HG02588 (cell line): ENCODE results near the gene AGBL4.
A peak's percentile ranks its signal among the peaks of the same experiment; 100 is the strongest.

Experiments
- ATAC-seq: cut with Tn5 transposase; IDR thresholded peaks from one replicate; pipeline ENCODE4 v1.9.1; 2021; ENCODE audit warnings: mild to moderate bottlenecking, moderate library complexity; ENCODE audit not compliant: unreplicated experiment

AGBL4 gene

DNA sequence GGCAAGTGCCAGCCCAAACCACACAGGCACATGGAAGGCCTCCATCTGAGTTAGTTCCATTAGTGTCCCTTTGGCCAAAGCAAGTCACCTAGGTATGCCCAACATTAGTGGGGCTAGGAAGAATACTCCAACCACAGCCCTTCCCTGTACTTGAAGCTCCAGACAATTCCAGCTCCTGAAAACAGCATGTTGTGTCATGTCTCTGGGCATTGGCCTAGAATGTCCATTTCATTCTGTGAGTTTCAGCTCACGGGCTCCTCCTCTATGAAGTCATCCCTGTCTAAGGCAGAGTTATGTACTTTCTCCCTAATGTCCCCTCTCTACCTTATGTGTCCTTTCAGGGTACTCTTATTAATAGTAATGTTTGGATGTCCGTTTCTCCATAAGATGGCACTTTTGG, 1455.3 kb downstream of the AGBL4 start:
- ATAC-seq = no peak

DNA sequence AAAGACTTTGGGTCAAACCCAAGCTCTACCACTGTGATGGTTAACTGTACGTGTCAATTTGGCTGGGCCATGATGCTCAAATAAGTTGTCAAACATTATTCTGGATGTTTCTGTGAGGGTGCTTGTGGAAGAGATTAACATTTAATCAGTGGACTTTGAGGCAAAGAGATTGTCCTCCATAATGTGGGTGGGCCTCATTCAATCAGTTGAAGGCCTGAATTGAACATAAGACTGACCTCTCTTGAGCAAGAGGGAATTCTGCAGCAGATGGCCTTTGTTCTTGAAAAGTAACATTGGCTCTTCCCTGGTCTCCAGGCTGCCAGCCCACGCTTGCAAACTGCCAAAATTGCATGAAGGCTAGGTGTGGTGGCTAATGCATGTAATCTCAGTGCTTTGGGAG, 1457.3 kb downstream of the AGBL4 start:
- ATAC-seq = no peak

DNA sequence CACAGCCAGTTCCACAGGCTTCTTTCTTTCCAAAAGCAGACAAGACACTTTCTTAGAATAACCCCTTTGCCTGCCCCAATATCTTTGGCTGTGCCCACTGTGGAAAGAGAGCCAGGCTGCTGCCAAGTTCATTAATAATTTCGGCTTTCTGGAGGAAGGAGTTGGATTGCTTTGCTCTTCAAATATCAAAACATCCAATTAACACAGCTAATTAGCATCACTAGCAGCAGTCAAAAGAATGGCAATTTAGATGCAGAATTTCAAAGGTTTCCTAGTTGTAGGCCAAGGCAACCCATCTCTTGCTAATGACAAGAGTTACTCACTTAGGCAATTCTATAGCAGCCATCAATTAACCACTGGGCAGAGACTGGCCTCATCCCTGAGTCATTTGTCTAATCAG, 1460.7 kb downstream of the AGBL4 start:
- ATAC-seq = no peak

DNA sequence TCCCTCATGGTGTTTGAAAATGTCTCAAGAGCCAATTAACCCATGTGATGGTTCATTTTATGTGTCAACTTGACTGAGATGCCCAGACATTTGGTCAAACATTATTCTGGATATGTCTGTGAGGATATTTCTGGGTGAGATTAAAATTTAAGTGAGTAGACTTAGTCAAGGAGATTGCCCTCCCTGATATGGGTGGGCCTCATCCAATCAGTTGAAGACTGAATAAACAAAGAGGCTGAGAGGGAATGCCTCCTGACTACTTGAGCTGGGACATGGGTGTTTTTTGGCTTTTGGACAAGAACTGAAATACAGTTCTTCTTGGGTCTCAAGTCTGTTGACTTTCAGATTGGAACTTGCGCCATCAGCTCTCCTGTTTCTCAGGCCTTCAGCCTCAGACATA, 1462.3 kb downstream of the AGBL4 start:
- ATAC-seq = no peak

DNA sequence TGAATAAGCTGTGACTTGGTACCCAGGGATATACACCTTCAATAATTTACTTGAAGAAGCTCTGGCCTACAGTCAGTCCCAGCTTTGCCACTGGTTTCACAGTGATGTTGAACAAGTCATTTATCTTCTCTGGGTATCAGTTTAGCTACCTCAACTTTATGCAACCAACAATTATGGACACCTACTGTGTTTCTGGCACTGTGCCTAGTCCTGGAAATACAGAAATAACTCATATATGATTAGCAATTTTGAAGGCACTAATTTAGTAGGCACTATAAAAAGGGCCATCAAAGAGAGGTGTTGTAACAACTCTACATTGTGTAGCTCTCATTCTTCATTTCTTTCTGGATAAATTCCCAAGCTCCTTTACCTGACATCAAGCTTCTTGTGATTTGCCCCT, 1463.2 kb downstream of the AGBL4 start:
- ATAC-seq = no peak

DNA sequence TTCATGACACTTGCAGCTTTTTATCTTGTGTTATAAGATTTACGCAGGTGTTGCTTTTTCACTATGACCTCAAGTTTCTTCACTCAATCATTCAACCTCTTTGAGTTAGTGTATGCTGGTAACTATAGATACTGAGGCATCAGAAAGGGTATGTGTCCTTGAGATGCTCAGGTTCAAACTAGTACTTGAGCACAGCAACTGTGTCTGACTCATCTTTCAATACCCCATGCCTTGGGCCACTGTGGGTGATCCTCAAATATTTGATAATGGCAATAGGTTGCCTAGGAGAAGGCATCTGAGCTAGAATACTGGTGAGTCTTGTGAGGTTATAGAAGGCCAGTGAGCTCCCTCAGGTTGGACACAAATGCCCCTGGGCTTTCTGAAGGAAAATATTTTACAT, 1463.6 kb downstream of the AGBL4 start:
- ATAC-seq = no peak

DNA sequence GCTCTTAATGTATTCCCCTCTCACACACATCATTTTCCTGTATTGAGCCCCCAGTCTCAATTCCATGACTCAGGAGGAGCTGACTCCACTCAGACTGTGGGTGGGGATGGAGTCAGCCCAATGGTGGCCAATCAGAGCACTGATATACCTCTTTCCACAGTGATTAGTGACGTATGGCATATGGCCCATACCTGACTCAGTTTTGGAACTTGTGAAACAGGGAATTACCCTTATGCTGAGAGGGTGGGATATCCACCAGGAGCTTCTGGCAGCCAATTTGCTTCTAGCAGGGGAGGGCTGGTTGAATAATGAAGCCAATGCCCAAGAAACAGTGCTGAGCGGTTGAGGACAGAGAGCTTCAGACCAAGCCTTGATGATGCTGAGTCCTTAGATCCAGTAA, 1465.4 kb downstream of the AGBL4 start:
- no peak for ATAC-seq

DNA sequence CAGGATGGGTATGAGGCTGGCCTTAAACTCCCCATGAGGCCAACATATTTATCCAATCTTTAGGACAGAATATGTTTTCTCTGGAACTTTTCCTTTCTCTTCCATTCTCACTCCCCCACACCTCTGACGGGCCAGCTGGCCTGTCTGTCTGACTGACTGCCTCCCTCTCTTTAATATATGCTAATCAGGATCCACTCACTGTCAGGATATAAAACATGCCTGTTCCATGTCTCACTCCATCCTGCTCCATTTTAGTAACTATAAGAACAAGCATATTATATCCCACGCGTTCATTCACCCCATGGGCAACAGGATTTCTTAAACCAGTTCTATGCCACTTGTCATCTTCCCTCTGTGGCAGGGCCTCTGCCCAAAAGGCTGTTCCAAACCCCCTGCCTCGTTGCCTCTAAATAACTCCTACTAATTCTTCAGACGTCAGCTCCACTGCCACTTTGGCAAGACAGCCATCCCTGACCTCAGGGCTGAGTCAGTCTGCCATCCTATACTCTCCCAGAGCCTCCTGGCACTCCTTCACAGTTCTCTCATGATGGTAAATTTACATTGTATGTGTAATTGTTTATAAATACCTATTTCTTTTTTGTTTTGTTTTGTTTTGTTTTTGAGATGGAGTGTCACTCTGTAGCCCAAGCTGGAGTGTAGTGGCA, 1467.4 kb downstream of the AGBL4 start:
- ATAC-seq = no peak

DNA sequence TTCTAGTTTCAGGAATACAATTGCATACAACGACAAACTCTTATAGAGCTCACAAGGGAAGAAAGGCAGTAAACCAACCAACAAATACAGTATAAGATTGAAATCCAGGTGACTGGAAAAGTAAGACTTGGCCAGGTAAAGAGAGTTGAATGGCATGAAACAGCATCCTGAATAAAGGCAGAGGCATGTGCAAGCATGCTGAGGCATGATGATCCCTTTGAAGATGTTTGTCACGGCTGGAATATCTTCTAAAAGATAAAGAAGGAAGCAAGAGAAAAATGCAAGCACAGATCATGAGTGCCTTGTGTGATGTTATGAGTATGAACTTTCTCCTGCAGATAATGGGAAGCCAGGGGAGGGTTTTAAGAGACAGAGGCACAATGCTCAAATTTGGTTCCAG, 1468.5 kb downstream of the AGBL4 start:
- no peak for ATAC-seq

DNA sequence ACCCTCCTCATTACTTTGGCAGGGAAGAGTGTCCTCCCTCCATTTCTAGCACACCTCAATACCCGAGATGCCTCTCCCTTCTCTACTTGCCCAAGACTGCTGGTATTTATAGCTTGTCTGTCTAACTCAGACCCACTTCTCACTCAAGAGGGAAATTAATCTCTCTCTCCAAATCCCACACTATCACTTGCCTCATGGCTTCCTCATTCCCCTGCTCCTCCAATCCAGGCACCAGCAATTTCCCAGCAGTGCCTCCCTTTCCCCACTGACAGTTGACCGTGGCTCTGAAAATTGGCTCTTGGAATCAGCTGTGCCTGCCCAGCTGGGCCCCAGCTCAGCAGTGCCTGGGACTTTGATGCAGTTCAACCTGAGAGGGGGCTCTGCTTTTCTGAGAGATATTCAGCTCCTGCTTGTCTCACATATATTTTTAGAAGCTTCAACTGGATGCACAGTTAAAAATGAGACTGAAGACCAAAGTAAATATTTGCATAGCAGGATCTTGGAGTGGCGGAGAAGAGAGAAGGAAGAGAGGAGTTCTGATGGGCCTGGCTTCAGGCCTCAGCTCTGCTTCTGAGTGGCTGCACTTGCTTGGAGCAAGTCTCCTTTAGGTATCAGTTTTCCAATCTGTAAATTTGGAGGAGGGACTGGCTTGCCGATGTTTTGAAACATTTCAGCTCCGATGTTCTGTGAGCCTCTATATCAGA, 1470.7 kb downstream of the AGBL4 start:
- ATAC-seq = no peak

DNA sequence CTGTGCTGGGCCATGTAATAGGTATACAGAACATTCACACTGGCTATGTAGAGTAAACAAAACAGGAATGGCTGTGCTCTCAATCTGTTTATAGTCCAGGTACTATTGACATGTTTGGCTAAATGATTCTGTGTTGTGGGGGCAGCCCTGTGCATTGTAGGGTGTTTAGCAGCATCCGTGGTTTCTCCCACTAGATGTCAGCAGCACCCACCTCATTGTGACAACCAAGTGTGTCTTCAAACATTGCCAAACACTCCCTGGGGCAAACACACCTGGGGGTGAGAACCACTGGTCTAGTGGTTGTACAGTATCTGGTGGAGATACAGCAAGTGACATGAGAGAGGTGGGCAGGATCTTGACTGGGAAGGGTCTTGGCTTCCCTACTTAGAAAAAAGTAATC, 1471.3 kb downstream of the AGBL4 start:
- ATAC-seq = no peak

DNA sequence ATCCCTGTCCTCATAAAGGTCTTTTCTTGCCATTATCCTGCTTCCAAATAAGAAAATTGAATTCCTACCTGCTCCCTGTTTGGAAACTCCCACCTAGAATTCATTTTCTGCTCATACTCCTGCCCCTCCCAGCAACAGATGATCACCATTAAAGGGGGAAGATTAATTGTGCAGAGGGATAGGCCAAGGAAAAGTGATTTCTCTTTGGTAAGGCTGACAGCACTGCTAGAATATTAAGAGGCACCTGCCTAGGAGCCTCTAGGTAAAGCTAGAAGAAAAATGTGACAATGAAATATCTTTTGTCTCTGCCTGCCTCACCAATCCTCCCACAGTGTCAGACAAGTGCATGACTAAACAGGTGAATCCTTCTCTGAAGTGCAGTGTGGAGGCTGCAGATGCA, 1474.8 kb downstream of the AGBL4 start:
- ATAC-seq = no peak

DNA sequence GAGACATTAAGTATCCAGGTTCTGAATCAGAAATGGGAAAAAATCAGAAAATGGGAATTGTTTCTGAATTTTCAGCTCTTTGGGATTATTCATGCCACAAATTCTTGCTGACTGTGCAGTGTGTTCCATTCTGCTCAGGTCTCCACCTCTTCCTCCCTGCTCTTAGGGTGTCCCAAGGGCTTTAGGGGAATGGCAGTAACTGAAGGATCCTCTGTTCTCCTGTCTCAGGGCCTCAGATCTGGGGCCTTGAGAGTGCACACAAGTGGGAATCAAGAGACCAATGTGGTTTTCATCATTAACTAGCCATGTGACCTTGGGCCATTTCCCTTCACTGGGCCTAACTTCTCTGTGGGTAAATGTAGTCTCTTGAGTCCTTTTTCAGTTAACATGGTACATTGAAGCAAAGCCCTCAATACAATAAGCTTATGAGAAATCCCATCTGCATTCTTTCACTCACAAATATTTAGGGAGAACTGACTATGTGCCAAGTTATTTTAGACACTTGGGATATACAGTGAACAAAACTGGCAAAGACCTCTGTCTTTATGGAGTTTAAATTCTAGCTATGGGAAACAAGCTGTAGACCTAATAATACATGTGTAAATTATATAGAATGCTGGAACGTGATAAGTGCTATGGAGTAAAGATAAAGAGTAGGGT, 1476.1 kb downstream of the AGBL4 start:
- ATAC-seq = no peak

DNA sequence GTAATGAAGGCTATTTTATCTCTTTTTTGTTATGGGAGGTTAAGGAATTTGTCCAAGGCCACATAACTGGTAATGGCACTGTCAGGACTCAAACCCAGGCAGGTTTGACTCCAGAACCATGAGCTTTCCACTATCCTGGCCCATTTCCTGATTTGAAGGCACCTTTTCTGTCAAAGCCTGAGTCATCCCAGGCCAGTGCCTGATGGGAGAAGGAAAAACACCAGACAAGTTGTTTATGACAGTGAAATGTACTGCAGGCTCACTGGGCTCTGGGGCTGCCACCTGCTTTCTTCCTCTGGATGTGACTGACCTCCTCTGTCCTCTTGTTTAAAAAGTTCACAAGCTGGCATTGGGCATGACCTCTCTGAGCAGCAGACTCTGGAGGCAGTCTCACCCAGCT, 1479.9 kb downstream of the AGBL4 start:
- no peak for ATAC-seq

DNA sequence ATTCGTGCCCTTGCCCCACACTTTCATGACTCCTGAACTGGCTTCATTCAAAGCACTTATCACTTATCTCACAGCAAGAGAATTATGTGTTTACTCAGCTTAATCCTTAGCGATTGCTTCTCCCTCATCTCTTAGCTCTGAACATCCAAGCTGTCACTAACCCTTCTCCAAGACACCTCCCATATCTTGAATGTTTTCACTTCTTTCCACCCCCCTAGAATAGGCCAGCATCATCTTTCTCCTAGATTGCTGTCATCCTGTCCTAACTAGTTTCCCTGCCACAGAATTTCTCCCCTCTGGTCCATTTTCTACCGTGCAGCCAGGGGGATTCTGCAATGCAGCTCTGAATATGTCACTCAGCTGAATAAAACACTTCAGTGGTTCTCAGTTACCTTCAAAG, 1483.2 kb downstream of the AGBL4 start:
- ATAC-seq = no peak

DNA sequence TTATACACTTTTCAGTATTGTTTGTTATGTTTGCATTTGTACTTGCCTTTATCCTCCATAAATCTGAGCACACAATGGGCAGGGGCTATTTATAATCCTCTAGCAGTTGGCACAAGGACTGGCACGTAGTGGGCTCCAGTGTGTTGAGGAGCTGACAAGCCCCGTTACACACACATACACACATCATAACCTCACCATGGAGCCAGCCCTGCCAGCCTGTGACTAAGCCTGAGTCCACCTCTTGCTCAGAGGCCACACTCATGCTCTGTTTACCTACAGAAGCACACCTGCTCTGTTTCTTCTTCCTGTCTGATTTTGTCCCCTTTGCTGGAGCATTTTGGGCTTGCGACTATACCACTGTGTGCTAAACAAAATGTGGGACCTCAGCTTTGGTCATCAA, 1487.3 kb downstream of the AGBL4 start:
- no peak for ATAC-seq

DNA sequence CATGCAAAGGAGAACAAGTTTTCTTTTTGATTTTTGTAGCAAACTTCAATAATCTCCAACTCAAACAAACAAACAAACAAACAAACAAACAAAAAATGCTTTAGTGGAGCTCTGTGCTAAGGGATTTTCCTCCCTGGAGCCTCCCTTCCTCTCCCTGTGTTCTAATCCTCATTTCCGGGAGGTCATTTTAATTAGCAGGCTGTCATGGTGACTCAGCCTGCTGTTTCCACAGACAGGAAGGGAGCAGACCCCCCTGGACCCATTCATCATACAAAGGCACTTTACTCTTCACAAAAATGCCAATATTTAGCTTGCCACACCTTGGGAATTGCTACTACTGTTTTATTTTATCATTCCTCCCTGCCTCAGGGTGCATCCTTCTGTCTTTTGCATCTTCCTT, 1490.8 kb downstream of the AGBL4 start:
- ATAC-seq = no peak

DNA sequence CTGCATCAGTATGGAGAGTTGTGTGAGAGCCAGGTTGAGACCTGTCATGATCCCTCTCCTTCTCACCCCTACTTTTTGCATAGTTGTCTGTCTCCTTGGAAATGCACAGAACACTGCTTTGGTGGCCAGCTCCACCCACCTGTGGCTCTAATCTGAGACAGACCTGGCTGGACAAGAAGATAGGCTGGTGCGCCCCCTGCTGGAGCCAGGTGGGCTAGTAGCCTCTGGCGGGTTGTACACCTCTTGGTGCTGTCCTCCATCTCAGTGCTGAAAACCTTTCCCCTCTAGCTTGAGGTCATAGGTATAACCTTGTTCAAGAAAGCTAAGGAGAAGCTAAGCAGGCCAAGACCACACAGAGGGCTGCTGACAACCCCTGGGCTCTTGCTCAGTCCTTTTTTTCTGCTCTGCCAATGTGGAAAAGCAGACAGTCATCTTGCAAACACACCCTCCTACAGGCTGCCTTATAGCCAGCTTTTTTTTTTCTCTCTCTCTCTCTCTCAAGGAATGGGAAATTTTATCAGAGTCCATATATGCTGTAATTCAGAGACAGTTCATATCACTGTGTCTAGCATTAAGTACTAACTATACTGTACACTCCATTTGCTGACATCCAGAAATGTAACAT, 1492.9 kb downstream of the AGBL4 start:
- ATAC-seq = peak; percentile 71

DNA sequence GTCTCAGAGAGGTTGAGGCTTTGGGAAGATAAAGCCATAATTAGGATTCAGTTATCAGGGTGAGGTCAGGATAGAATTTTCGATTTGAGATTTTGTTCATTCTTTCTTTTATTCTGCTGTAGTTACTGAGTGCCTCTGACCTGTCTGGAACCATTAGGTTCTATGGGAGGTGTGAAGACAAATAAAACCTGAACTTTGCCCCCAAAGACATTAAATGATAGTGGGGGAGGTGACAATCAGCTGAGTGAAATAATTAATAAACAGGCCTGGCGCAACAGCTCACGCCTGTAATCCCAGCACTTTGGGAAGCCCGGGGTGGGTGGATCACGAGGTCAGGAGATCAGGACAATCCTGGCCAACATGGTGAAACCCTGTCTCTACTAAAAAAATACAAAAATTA, 1496.7 kb downstream of the AGBL4 start:
- no peak for ATAC-seq

DNA sequence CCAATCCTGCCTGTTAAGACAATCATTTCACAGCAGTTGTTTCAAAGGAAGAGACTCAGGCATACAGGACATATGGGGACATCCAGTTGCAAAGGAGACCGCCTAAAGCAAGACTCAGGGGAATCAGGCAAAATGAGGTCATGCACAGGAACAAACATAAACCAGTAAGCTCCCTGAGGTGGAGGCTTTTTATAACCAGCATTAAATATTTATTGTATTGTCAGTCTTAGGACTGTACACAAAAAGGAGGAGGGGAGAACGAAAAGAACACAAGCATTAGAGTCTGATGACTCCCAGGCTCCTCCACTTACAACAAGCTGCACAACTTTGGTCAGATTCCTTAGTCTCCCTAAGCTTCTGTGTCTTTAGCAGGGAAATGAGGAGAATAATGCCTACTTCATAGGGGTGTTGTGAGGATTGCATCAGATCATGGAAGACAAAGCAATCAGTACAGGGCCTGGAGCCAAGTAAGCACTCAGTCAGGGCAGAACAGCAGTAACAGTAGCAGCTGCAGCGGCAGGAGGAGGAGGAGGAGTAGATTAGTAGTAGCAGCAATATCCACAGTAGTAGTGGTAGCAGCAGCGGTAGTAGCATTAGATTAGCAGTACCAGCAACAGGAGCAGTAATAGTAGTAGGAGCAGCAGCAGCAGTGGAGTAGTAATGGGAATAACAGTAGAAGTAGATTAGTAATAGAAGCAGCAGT, 1497.6 kb downstream of the AGBL4 start:
- no peak for ATAC-seq

DNA sequence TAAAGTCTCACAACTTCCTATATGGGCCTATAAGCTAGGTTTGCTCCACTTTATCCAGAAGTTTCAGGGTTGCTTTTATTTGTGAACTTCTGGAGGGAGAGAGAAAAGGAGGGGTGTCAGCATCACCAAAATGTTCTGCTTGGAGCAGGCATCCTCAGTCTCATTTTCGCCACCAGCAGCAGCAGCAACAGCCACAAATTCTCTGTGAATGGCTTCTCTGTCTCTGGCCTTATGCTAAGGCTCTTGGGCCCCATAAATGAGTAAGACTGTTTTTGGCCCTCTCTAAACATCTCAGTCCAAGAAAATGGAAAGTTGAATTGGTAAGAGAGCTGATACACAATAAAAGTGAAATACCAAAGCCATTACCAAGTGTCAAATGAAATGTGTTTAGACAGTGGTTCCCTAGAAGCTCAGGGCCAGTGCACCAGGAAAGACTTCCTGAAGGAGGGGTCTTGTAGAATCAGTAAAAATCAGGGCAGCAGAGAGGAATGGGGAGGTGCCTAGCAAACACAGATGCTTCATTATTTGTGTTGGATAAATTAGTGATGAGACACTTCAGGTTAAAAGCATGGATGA, 1498.8 kb downstream of the AGBL4 start:
- ATAC-seq = no peak
